Measurements from ENCODE around the gene CR1. TPM values are rescaled to one million over a fixed set of nuclear protein-coding genes. Genes with fewer than 3 reads are reported as not detected.
"Not testable (repeated sequence)": the region's sequence is repeated elsewhere in the genome, so short reads cannot be mapped to it uniquely, and the experiment has no call there.

CR1 gene
- total RNA-seq = 1.6 TPM

GRCh38 chr1:207495801-207496792 lies at the start of gene CR1:
TSS of gene CR1 (plus strand) at chr1:207496157. CDS start at chr1:207496268, 111 bp downstream.
- no peak for DNase-seq (ENCODE audit: low spot score)

- DNase-seq (ENCODE audit: low spot score) = no peak
These were observed 42.3 kb upstream of the CR1 start for GRCh38 chr1:207453710-207454045.

- DNase-seq (ENCODE audit: low spot score) = peak; percentile 22
These were observed 41.7 kb upstream of the CR1 start, which contains the start of gene CR2 for GRCh38 chr1:207454046-207454964. TSS of gene CR2 (plus strand) at chr1:207454328. CDS start at chr1:207454419, 91 bp downstream.

- DNase-seq (ENCODE audit: low spot score) = no peak
These were observed 40.7 kb upstream of the CR1 start for GRCh38 chr1:207455183-207455754.

- DNase-seq (ENCODE audit: low spot score) = no peak
These were observed 37.5 kb upstream of the CR1 start for GRCh38 chr1:207458414-207458813.

GRCh38 chr1:207459008-207459407 lies 36.9 kb upstream of the CR1 start:
- no peak for DNase-seq (ENCODE audit: low spot score)

- DNase-seq (ENCODE audit: low spot score) = no peak
These were observed 34.3 kb upstream of the CR1 start for GRCh38 chr1:207461649-207462048.

GRCh38 chr1:207462535-207462934 lies 33.4 kb upstream of the CR1 start:
- DNase-seq (ENCODE audit: low spot score) = no peak

- no peak for DNase-seq (ENCODE audit: low spot score)
These were observed 32.9 kb upstream of the CR1 start for GRCh38 chr1:207463021-207463420.

- no peak for DNase-seq (ENCODE audit: low spot score)
These were observed 32.4 kb upstream of the CR1 start for GRCh38 chr1:207463571-207463970.

- DNase-seq (ENCODE audit: low spot score) = no peak
These were observed 25.0 kb upstream of the CR1 start for GRCh38 chr1:207470927-207471326.

- no peak for DNase-seq (ENCODE audit: low spot score)
These were observed 21.7 kb upstream of the CR1 start for GRCh38 chr1:207474210-207474609.

GRCh38 chr1:207486198-207486597 lies 9.8 kb upstream of the CR1 start:
- DNase-seq (ENCODE audit: low spot score) = no peak

- no peak for DNase-seq (ENCODE audit: low spot score)
These were observed 8.3 kb upstream of the CR1 start for GRCh38 chr1:207487636-207488035.

- DNase-seq (ENCODE audit: low spot score) = no peak
These were observed 2.7 kb upstream of the CR1 start for GRCh38 chr1:207493212-207493611.

- no peak for DNase-seq (ENCODE audit: low spot score)
These were observed 1.8 kb upstream of the CR1 start for GRCh38 chr1:207494171-207494570.

- not testable (repeated sequence) for DNase-seq (ENCODE audit: low spot score)
These were observed 676 bp upstream of the CR1 start for GRCh38 chr1:207495281-207495680.

- DNase-seq (ENCODE audit: low spot score) = no peak
These were observed 2.0 kb downstream of the CR1 start for GRCh38 chr1:207497941-207498340.

GRCh38 chr1:207499573-207499972 lies 3.6 kb downstream of the CR1 start:
- peak; percentile 75 for DNase-seq (ENCODE audit: low spot score)

GRCh38 chr1:207500306-207500705 lies 4.3 kb downstream of the CR1 start:
- no peak for DNase-seq (ENCODE audit: low spot score)

- no peak for DNase-seq (ENCODE audit: low spot score)
These were observed 5.1 kb downstream of the CR1 start for GRCh38 chr1:207501071-207501470.

GRCh38 chr1:207502726-207503125 lies 6.8 kb downstream of the CR1 start:
- no peak for DNase-seq (ENCODE audit: low spot score)
